ELR (cell line): ENCODE measurements around the gene NET1.

Source experiments
- DNase-seq: peaks from one replicate; pipeline ENCODE4 v3.0.0-alpha.2; 2015; ENCODE audit warnings: low read depth

NET1 gene

GRCh38 chr10:5502571-5503476 lies 90.5 kb downstream of the NET1 start:
- DNase-seq = no peak

DNA sequence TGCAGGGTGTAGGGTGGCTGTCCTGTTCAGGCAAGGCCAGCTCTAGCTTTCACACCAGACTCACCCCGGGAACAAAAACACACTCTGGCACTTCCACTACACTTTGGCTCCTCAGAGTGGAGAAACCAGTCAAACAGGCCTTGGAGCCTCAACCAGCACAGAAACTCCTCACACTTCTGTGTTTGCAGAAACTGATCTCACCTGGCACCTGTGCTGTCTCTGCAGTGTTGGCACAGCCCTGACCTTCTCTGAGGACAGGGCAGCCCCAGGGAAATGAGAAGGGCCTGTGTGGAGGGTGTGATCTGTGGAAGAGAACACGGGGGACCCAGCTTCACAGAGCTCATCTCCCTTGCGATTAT lies 91.1 kb downstream of the NET1 start:
- no peak for DNase-seq

DNA sequence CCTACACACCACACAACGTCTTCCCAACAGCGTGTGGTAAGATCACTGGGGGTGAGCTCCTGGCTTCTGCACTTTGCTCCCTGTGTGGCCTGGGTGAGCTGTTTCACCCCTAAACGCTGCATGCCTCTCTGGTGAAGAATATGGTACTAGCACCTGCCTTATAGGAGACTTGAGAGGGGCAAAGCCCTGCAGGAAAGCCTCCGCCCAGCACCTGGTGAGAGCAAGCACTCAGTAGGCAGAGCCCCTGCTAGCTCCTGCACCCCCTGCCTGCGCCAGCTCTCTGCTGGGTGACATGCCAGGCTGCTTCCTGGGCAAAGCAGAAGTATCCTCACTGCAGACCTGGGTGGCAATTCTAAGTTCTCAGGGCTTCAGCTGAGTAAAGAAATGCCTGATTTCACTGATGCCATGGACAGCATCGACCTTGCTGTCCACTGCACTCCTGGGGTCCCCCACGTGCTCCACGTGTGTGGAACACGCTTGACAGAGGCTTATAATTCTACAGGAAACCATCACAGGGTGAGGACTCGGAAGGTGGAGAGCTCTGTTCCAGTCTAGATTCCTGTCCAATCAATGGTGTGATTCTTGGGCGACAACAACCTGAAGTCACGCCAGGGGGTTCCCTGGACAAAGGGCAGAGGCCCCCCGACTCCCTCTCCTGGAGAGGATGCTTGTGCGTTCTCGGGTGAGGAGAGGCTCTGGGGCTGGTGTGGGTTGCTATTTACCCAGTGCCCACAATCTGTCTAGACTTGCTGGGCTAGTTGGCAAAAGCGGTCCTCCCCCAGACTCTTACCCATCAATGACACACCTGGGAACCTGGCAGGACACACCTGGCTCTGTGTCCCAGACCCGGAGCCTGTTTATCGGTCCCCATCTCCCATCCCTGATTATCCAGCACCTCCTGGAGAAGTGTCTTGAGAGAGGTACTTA lies 92.1 kb downstream of the NET1 start:
- no peak for DNase-seq

GRCh38 chr10:5506246-5506645 lies 93.9 kb downstream of the NET1 start:
- DNase-seq = no peak

- no peak for DNase-seq
Observed at GRCh38 chr10:5506751-5507648, 94.6 kb downstream of the NET1 start.

DNA sequence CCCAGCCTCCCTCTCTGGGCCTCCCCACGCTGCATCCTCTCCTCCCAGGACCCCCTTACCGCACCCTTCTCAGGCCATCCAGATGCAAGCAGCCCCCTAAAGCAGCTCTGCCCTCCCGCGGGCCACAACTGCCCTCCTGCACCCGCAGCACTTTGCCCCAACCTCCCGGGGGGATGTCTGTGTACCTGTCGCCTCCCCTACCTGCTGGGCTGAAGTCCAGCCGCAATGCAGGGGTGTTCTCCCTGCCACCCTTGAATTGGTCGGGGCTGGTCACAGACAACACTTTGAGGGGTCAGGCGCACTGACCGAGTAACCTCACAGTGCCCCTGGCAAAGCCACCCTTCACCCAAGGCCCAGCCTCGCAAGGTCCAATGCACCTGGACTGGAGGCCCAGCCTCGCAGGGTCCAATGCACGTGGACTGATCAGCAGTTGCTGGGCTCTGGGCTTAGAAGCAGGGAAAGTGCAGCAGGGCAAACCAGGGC lies 95.3 kb downstream of the NET1 start:
- no peak for DNase-seq

DNA sequence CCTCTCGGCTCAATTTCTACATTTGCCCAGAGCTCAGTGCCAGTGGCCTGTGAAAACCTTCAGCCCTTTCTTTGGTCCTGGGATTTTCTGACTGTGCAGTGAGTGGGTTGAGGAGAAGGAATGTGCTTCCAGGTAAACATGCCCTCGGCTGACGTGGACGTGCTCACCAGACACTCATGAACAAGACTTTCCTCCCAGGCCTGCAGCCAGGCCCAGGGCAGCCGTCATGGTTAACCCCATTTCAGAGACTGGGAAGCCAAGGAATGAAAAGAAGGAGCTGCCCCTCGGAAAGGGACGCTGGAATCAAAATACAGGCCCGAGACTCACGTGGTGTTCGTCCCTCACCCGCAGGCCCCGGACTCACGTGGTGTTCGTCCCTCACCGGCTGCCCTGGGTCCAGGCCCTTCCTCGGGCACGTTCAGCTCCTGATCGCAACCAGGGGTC lies 95.8 kb downstream of the NET1 start:
- DNase-seq = no peak
